Activated CD8-positive, alpha-beta T cell treated with anti-CD3 and anti-CD28 coated beads for 36 hours (primary cell): ENCODE measurements around the gene CAPN2. TPM values are rescaled to one million over a fixed set of nuclear protein-coding genes. Genes with fewer than 3 reads are reported as not detected.
A peak's percentile ranks its signal among the peaks of the same experiment; 100 is the strongest.

Experiments
- ATAC-seq: fragments of 200-7000 bp; cut with Tn5 transposase; one replicate; pipeline ENCODE4 v1.10.0; 2021; ENCODE audit warnings: mild to moderate bottlenecking, moderate library complexity
- CTCF ChIA-PET: fragments of 350-600 bp; sonication (Branson Sonifier 250); formaldehyde crosslinking; loops from one replicate; lab custom pipeline; 2021; ENCODE audit warnings: antibody characterized with exemption; lab: Charles Lee
- POLR2A ChIA-PET: fragments of 350-600 bp; sonication (Branson Sonifier 250); formaldehyde crosslinking; loops from one replicate; lab custom pipeline; 2021; ENCODE audit warnings: antibody characterized with exemption; lab: Charles Lee
- DNase-seq: peaks from one replicate; pipeline ENCODE4 v3.0.0-alpha.2; 2020
- H3K27ac Mint-ChIP-seq: one replicate; pipeline ENCODE4 v1.8.0; 2021; ENCODE audit warnings: mild to moderate bottlenecking, mixed read lengths
- H3K27me3 Mint-ChIP-seq: one replicate; pipeline ENCODE4 v1.8.0; 2021; ENCODE audit warnings: mixed read lengths
- H3K36me3 Mint-ChIP-seq: one replicate; pipeline ENCODE4 v1.8.0; 2021; ENCODE audit warnings: low read depth, mixed read lengths
- H3K4me1 Mint-ChIP-seq: one replicate; pipeline ENCODE4 v1.8.0; 2021; ENCODE audit warnings: low read depth, mixed read lengths
- H3K4me3 Mint-ChIP-seq: one replicate; pipeline ENCODE4 v1.8.0; 2021; ENCODE audit warnings: mild to moderate bottlenecking, moderate library complexity, mixed read lengths
- H3K9me3 Mint-ChIP-seq: one replicate; pipeline ENCODE4 v1.8.0; 2021; ENCODE audit warnings: mixed read lengths
- CTCF ChIP-seq: fragments of 200-600 bp; IDR thresholded peaks from one replicate; pipeline ENCODE4 v1.8.0; 2022; ENCODE audit warnings: antibody characterized with exemption, mild to moderate bottlenecking
- intact Hi-C: fragments of 100-400 bp; cut with micrococcal nuclease; formaldehyde crosslinking; loops from one replicate; pipeline ENCODE4 v1.10.0; 2022
- total RNA-seq, 2 experiments: library from RNA; stranded (reverse); gene quantifications; one replicate each; pipeline ENCODE4 v1.2.3, GENCODE V29; 2021

Gene CAPN2
- total RNA-seq, 2 experiments from 2014 or later, result 31.5 to 33.6 TPM

GRCh38 chr1:223771469-223771813 lies 59.1 kb downstream of the CAPN2 start:
- no peaks in the 10 kb centered on the region for H3K9me3 Mint-ChIP-seq
- ChIA-PET POLR2A (no interaction called here), CTCF (interaction anchor here (0.6 to 2.7 kb wide), 6 partner anchors 10 to 308 kb away, joined by 3 to 13 read pairs (median 6); no protein-coding TSS in a partner anchor)
- TF ChIP-seq CTCF, result no peak
- H3K4me3 Mint-ChIP-seq, result no peak overlapping the region
- peak overlapping the region; percentile 65 for H3K27ac Mint-ChIP-seq
- intact Hi-C loops, result no loop called here
- H3K4me1 Mint-ChIP-seq, result peaks cover 33% of the 10 kb centered on the region
- H3K36me3 Mint-ChIP-seq, result peaks cover 47% of the 10 kb centered on the region
- no peaks in the 10 kb centered on the region for H3K27me3 Mint-ChIP-seq
- ATAC-seq (no peak), DNase-seq (no peak)

GRCh38 chr1:223771814-223772770 lies 59.8 kb downstream of the CAPN2 start:
- peak; percentile 14 for DNase-seq
- no peak for ATAC-seq

GRCh38 chr1:223772771-223773160 lies 60.4 kb downstream of the CAPN2 start:
- Mint-ChIP-seq H3K27me3 (no peaks in the 10 kb centered on the region), H3K9me3 (no peaks in the 10 kb centered on the region), H3K4me3 (no peak overlapping the region), H3K4me1 (peaks cover 41% of the 10 kb centered on the region), H3K27ac (no peak overlapping the region), H3K36me3 (peaks cover 52% of the 10 kb centered on the region)
- no peak for TF ChIP-seq CTCF
- ATAC-seq (no peak), DNase-seq (no peak)
- CTCF ChIA-PET, result interaction anchor here (0.9 to 1.8 kb wide), 5 partner anchors 10 to 278 kb away, joined by 3 to 9 read pairs (median 4); no protein-coding TSS in a partner anchor
- POLR2A ChIA-PET, result no interaction called here
- intact Hi-C loops, result no loop called here

More at GRCh38 chr1:223771814-223772770, 59.8 kb downstream of the CAPN2 start:
- no peak overlapping the region for H3K4me3 Mint-ChIP-seq
- intact Hi-C loops, result no loop called here
- H3K27me3 Mint-ChIP-seq, result no peaks in the 10 kb centered on the region
- ChIA-PET CTCF (interaction anchor here (0.9 to 2.7 kb wide), 6 partner anchors 9 to 279 kb away, joined by 3 to 13 read pairs (median 6); no protein-coding TSS in a partner anchor), POLR2A (no interaction called here)
- no peaks in the 10 kb centered on the region for H3K9me3 Mint-ChIP-seq
- no peak for TF ChIP-seq CTCF
- peak overlapping the region; percentile 39 for H3K27ac Mint-ChIP-seq
- peaks cover 48% of the 10 kb centered on the region for H3K36me3 Mint-ChIP-seq
- H3K4me1 Mint-ChIP-seq, result peaks cover 37% of the 10 kb centered on the region

- Mint-ChIP-seq H3K27me3 (no peaks in the 10 kb centered on the region), H3K9me3 (no peaks in the 10 kb centered on the region), H3K27ac (peak overlapping the region; percentile 70), H3K36me3 (peaks cover 57% of the 10 kb centered on the region), H3K4me1 (peaks cover 41% of the 10 kb centered on the region), H3K4me3 (no peak overlapping the region)
- ChIA-PET POLR2A (interaction anchor here (0.7 to 1.6 kb wide), 2 partner anchors 68 to 72 kb away, joined by 3 to 6 read pairs; partner anchors contain the start of gene TP53BP2), CTCF (interaction anchor here (1.3 to 2.6 kb wide), 4 partner anchors 11 to 76 kb away, joined by 4 to 14 read pairs (median 4); no protein-coding TSS in a partner anchor)
- intact Hi-C loops, result no loop called here
- TF ChIP-seq CTCF, result no peak
- ATAC-seq, result no peak
- DNase-seq, result no peak
Measured at GRCh38 chr1:223774134-223774814, 61.9 kb downstream of the CAPN2 start.
